ENCODE results near the gene CHST11. TPM values are rescaled to one million over a fixed set of nuclear protein-coding genes. Genes with fewer than 3 reads are reported as not detected.
A peak's percentile ranks its signal among the peaks of the same experiment; 100 is the strongest.

The CHST11 gene
- total and polyA plus RNA-seq, 10 of the 15 experiments (the other 5 are each of a cell fraction or from before 2014, with no cell fraction given), result 1.9 to 38.1 (median 17.2) TPM

DNA sequence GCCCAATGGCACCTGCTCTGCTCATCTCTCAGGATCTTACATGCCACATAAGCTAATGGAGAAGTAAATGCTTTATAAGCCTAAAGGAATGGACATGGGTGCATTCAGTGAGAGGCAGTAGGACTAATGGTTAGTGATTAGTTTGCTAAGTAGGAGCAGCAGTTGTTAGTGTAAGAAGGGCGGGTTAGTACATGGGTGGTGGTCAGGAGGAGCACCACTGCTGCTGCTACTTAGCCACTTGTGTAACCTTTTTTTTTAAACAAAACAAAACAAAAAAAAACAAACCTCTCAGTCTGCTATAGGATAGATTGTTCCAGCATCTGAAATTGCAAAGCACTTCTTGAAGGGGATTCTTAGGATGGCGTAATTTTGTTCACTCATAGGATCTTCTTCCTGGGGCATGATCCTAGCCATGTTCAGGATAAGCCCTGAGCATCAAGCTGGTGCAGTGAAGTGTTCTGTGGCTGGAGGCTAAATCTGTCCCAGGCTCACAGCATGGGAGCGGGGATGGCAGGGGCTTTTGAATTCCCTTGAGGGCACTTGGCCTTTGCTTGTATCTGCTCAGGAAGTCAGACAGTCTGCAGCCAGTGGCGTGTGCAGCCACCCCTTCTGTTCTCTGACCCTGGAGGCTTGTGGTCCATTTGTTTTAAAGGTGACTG is 63.6 kb downstream of the CHST11 start:
- DNase-seq (ENCODE audit: low read depth, low spot score) (peak; percentile 75), ATAC-seq (peak; percentile 79), FAIRE-seq (peak; percentile 31)
- ChIA-PET RAD21 (ENCODE audit: unreplicated experiment) (interaction anchor here (0.7 to 6.0 kb wide), 7 partner anchors 15 to 345 kb away, joined by 3 to 28 read pairs (median 4); no protein-coding TSS in a partner anchor), CTCF (interaction anchor here (1.2 to 1.6 kb wide), 7 partner anchors 11 to 149 kb away, joined by 3 to 7 read pairs (median 4); partner anchors contain the start of gene CHST11), POLR2A (interaction anchor here (0.8 to 1.3 kb wide), 5 partner anchors 14 to 28 kb away, joined by 3 to 6 read pairs (median 3); no protein-coding TSS in a partner anchor), SMC1A (ENCODE audit: uncharacterized antibody, unreplicated experiment) (interaction anchor here (0.7 to 4.4 kb wide), 17 partner anchors 10 to 139 kb away, joined by 3 to 24 read pairs (median 4); no protein-coding TSS in a partner anchor)
- no peaks in the 10 kb centered on the region; the same call in 1 of the 2 replicates for H4K20me1 ChIP-seq (ENCODE audit: control insufficient read depth, insufficient read depth)
- H3K4me1 ChIP-seq (ENCODE audit: control insufficient read depth, insufficient read depth, low read length), result peaks cover 49% of the 10 kb centered on the region
- peaks cover 65% of the 10 kb centered on the region for H3K79me2 ChIP-seq (ENCODE audit: control insufficient read depth, insufficient read depth, low read length)
- BruUV-seq (replicated peaks), result no TSS peak
- H3K9ac ChIP-seq (ENCODE audit: control insufficient read depth, insufficient read depth, low read length), result peak overlapping the region; percentile 0; the same call in 1 of the 2 replicates
- no peaks in the 10 kb centered on the region for H3K9me3 ChIP-seq (replicated peaks; ENCODE audit: control insufficient read depth, insufficient read depth, low read length)
- peak overlapping the region; percentile 75 for H3K4me2 ChIP-seq (ENCODE audit: control insufficient read depth, insufficient read depth)
- no peaks in the 10 kb centered on the region; a peak in 1 of 4 replicates for H3K36me3 ChIP-seq (ENCODE audit: control insufficient read depth in 2 of 2, insufficient read depth in 2 of 2, low read length in 1 of 2)
- no peaks in the 10 kb centered on the region for H3K27me3 ChIP-seq (replicated peaks in 1 of 2; ENCODE audit: control insufficient read depth in 2 of 2, insufficient read depth in 2 of 2, low read length in 1 of 2)
- H3K4me3 ChIP-seq, result no peak overlapping the region
- intact Hi-C loops (cut with micrococcal nuclease; ENCODE audit: unreplicated experiment) (loop anchor here (5.0 kb wide), 1 partner anchor 52 kb away; no protein-coding TSS in a partner anchor), in situ Hi-C loops (cut with MboI) (no loop called here)
- no peak overlapping the region for H2AFZ ChIP-seq (ENCODE audit: control insufficient read depth, low read depth, low read length)
- WGBS (ENCODE audit: insufficient coverage, insufficient replicate concordance, low lambda C conversion rate, missing lambda C conversion rate), result 21% methylated on average over 4 of the region's 4 CpGs
- peak overlapping the region; percentile 60 for H3K27ac ChIP-seq (ENCODE audit: control insufficient read depth, insufficient read depth)
- TF ChIP-seq HDGF (IDR thresholded peaks at IDR 0.05), result no peak
- TF ChIP-seq ZNF274 (IDR thresholded peaks at IDR 0.05; ENCODE audit: insufficient read depth, insufficient read length), result no peak
- no peak for TF ChIP-seq KAT2A (conservative IDR thresholded peaks at IDR 0.05; ENCODE audit: control insufficient read depth, low read depth, low read length)
- no peak for TF ChIP-seq PML (IDR thresholded peaks at IDR 0.05; ENCODE audit: low read length)
- TF ChIP-seq, protein P1, sequence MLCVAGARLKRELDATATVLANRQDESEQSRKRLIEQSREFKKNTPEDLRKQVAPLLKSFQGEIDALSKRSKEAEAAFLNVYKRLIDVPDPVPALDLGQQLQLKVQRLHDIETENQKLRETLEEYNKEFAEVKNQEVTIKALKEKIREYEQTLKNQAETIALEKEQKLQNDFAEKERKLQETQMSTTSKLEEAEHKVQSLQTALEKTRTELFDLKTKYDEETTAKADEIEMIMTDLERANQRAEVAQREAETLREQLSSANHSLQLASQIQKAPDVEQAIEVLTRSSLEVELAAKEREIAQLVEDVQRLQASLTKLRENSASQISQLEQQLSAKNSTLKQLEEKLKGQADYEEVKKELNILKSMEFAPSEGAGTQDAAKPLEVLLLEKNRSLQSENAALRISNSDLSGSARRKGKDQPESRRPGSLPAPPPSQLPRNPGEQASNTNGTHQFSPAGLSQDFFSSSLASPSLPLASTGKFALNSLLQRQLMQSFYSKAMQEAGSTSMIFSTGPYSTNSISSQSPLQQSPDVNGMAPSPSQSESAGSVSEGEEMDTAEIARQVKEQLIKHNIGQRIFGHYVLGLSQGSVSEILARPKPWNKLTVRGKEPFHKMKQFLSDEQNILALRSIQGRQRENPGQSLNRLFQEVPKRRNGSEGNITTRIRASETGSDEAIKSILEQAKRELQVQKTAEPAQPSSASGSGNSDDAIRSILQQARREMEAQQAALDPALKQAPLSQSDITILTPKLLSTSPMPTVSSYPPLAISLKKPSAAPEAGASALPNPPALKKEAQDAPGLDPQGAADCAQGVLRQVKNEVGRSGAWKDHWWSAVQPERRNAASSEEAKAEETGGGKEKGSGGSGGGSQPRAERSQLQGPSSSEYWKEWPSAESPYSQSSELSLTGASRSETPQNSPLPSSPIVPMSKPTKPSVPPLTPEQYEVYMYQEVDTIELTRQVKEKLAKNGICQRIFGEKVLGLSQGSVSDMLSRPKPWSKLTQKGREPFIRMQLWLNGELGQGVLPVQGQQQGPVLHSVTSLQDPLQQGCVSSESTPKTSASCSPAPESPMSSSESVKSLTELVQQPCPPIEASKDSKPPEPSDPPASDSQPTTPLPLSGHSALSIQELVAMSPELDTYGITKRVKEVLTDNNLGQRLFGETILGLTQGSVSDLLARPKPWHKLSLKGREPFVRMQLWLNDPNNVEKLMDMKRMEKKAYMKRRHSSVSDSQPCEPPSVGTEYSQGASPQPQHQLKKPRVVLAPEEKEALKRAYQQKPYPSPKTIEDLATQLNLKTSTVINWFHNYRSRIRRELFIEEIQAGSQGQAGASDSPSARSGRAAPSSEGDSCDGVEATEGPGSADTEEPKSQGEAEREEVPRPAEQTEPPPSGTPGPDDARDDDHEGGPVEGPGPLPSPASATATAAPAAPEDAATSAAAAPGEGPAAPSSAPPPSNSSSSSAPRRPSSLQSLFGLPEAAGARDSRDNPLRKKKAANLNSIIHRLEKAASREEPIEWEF (IDR thresholded peaks at IDR 0.05; ENCODE audit: insufficient replicate concordance, low read depth, low read length), result no peak
- TF ChIP-seq, protein P2, sequence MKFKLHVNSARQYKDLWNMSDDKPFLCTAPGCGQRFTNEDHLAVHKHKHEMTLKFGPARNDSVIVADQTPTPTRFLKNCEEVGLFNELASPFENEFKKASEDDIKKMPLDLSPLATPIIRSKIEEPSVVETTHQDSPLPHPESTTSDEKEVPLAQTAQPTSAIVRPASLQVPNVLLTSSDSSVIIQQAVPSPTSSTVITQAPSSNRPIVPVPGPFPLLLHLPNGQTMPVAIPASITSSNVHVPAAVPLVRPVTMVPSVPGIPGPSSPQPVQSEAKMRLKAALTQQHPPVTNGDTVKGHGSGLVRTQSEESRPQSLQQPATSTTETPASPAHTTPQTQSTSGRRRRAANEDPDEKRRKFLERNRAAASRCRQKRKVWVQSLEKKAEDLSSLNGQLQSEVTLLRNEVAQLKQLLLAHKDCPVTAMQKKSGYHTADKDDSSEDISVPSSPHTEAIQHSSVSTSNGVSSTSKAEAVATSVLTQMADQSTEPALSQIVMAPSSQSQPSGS (IDR thresholded peaks at IDR 0.05; ENCODE audit: low read length), result no peak
- no peak for TF ChIP-seq REST (IDR thresholded peaks at IDR 0.05; ENCODE audit: low read depth, low read length)
- TF ChIP-seq NFYA (IDR thresholded peaks at IDR 0.05; ENCODE audit: borderline replicate concordance, low read depth, low read length), result no peak
- no peak for TF ChIP-seq SRF (IDR thresholded peaks at IDR 0.05; ENCODE audit: low read depth in 2 of 2, low read length in 2 of 2)
- no peak for TF ChIP-seq POLR2AphosphoS5 (IDR thresholded peaks at IDR 0.05; ENCODE audit: low read length)
- TF ChIP-seq PAX5 (IDR thresholded peaks at IDR 0.05; ENCODE audit: borderline replicate concordance, low read depth, low read length), result peak; percentile 43; the same call in 1 of the 2 replicates
